IMR-90 (cell line): Measurements from ENCODE around the gene MGRN1.

Experiments used
- BHLHE40 ChIP-seq: fragments of 150-350 bp; IDR thresholded peaks from 2 replicates; pipeline ENCODE4 v1.6.1; 2016; ENCODE audit warnings: mild to moderate bottlenecking, low read depth, low read length
- MAFK ChIP-seq: IDR thresholded peaks from 2 replicates; pipeline ENCODE4 v1.6.1; 2012; ENCODE audit warnings: low read depth, low read length, improper control_type of control experiment
- POLR2A ChIP-seq: IDR thresholded peaks from 2 replicates; pipeline ENCODE4 v1.6.1; 2012; ENCODE audit warnings: mild to moderate bottlenecking, low read depth, low read length
- RAD21 ChIP-seq: IDR thresholded peaks from 2 replicates; pipeline ENCODE4 v1.6.1; 2012; ENCODE audit warnings: low read length, improper control_type of control experiment
- TF ChIP-seq, protein P1 (sequence below): conservative IDR thresholded peaks from 2 replicates; pipeline ENCODE4 v1.5.1; 2012; ENCODE audit warnings: mild to moderate bottlenecking, low read depth, low read length, improper control_type of control experiment

DNA sequence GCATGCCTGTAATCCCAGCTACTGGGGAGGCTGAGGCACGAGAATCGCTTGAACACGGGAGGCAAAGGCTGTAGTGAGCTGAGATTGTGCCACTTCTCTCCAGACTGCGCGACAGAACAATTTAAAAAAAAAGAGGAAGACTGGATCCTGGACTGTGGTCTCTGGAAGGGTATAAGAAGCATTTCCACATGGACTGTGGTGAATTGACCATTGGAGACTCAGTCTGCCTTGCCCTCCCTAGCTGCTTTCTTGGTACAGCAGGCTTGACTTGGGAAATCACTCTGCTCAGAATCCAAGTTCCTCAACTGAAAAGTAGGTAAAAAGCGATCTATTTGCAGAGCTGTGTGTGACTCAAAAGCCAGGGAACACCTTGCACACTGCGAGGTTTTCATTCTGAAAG, 1.0 kb upstream of the MGRN1 start:
- no peak for TF ChIP-seq BHLHE40
- no peak for TF ChIP-seq POLR2A
- TF ChIP-seq MAFK = no peak
- TF ChIP-seq, protein P1, sequence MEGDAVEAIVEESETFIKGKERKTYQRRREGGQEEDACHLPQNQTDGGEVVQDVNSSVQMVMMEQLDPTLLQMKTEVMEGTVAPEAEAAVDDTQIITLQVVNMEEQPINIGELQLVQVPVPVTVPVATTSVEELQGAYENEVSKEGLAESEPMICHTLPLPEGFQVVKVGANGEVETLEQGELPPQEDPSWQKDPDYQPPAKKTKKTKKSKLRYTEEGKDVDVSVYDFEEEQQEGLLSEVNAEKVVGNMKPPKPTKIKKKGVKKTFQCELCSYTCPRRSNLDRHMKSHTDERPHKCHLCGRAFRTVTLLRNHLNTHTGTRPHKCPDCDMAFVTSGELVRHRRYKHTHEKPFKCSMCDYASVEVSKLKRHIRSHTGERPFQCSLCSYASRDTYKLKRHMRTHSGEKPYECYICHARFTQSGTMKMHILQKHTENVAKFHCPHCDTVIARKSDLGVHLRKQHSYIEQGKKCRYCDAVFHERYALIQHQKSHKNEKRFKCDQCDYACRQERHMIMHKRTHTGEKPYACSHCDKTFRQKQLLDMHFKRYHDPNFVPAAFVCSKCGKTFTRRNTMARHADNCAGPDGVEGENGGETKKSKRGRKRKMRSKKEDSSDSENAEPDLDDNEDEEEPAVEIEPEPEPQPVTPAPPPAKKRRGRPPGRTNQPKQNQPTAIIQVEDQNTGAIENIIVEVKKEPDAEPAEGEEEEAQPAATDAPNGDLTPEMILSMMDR = no peak
- TF ChIP-seq RAD21 = no peak
